ENCODE measurements around the gene IPO13.

The IPO13 gene

GRCh38 chr1:43933386-43934100, 13.2 kb upstream of the IPO13 start, which contains the start of gene ARTN:
Gene ARTN (plus strand): TSS chr1:43933801. CDS start chr1:43935657, 1,856 bp downstream.
- Histone ChIP-seq H3K4me2 (ENCODE audit: low read length) (peak within 1 kb of the TSS; percentile 90), H3K79me2 (no peaks in the 10 kb centered on the region), H3K36me3 (ENCODE audit: control insufficient read depth, insufficient read depth, low read length) (no peaks in the 10 kb centered on the region), H3K4me1 (peaks cover 20% of the 10 kb centered on the region), H3K27ac (peak within 1 kb of the TSS; percentile 66), H2AFZ (peak within 1 kb of the TSS; percentile 88), H3K27me3 (ENCODE audit: control insufficient read depth, insufficient read depth, low read length) (no peaks in the 10 kb centered on the region), H3K4me3 (ENCODE audit: low read depth, low read length) (peak within 1 kb of the TSS; percentile 49), H3K9ac (no peak within 1 kb of the TSS), H3K9me3 (ENCODE audit: control insufficient read depth, low read length) (no peaks in the 10 kb centered on the region)
- no peak for TF ChIP-seq CTCF (IDR thresholded peaks at IDR 0.05)

- Histone ChIP-seq H3K36me3 (ENCODE audit: control insufficient read depth, insufficient read depth, low read length) (no peaks in the 10 kb centered on the region), H3K4me3 (ENCODE audit: low read depth, low read length) (peak overlapping the region; percentile 49), H3K9me3 (ENCODE audit: control insufficient read depth, low read length) (no peaks in the 10 kb centered on the region), H3K9ac (no peak overlapping the region), H3K4me1 (peaks cover 20% of the 10 kb centered on the region), H3K27ac (peak overlapping the region; percentile 66), H2AFZ (peak overlapping the region; percentile 88), H3K4me2 (ENCODE audit: low read length) (peak overlapping the region; percentile 90), H3K79me2 (no peaks in the 10 kb centered on the region), H3K27me3 (ENCODE audit: control insufficient read depth, insufficient read depth, low read length) (no peaks in the 10 kb centered on the region)
- TF ChIP-seq CTCF (IDR thresholded peaks at IDR 0.05) = peak; percentile 59
Observed at GRCh38 chr1:43934101-43934985, 12.4 kb upstream of the IPO13 start.

- Histone ChIP-seq H3K36me3 (ENCODE audit: control insufficient read depth, insufficient read depth, low read length) (no peaks in the 10 kb centered on the region), H3K4me3 (ENCODE audit: low read depth, low read length) (no peak overlapping the region), H2AFZ (no peak overlapping the region), H3K9ac (no peak overlapping the region), H3K27ac (no peak overlapping the region), H3K27me3 (ENCODE audit: control insufficient read depth, insufficient read depth, low read length) (no peaks in the 10 kb centered on the region), H3K79me2 (no peaks in the 10 kb centered on the region), H3K4me1 (peaks cover 20% of the 10 kb centered on the region), H3K9me3 (ENCODE audit: control insufficient read depth, low read length) (no peaks in the 10 kb centered on the region), H3K4me2 (ENCODE audit: low read length) (no peak overlapping the region)
- TF ChIP-seq CTCF (IDR thresholded peaks at IDR 0.05) = no peak
Observed at GRCh38 chr1:43934986-43935324, 11.8 kb upstream of the IPO13 start.

GRCh38 chr1:43935711-43936427, 10.9 kb upstream of the IPO13 start:
- H3K4me3 ChIP-seq (ENCODE audit: low read depth, low read length) = no peak overlapping the region
- no peak overlapping the region for H3K9ac ChIP-seq
- H3K27me3 ChIP-seq (ENCODE audit: control insufficient read depth, insufficient read depth, low read length) = no peaks in the 10 kb centered on the region
- no peak overlapping the region for H3K27ac ChIP-seq
- peak overlapping the region; percentile 15 for H2AFZ ChIP-seq
- TF ChIP-seq CTCF (IDR thresholded peaks at IDR 0.05) = no peak
- no peaks in the 10 kb centered on the region for H3K9me3 ChIP-seq (ENCODE audit: control insufficient read depth, low read length)
- H3K36me3 ChIP-seq (ENCODE audit: control insufficient read depth, insufficient read depth, low read length) = no peaks in the 10 kb centered on the region
- H3K4me1 ChIP-seq = peaks cover 20% of the 10 kb centered on the region
- H3K79me2 ChIP-seq = no peaks in the 10 kb centered on the region
- H3K4me2 ChIP-seq (ENCODE audit: low read length) = no peak overlapping the region

Data from parathyroid adenoma (tissue), 2 donors.